GM12878 (cell line): ENCODE data around the gene NIPSNAP3A. TPM values are rescaled to one million over a fixed set of nuclear protein-coding genes. Genes with fewer than 3 reads are reported as not detected.

Experiments
- ATAC-seq: fragments of 200-7000 bp; cut with Tn5 transposase; 3 replicates; pipeline ENCODE4 v1.9.1; 2020; ENCODE audit warnings: mild to moderate bottlenecking, moderate library complexity
- BruUV-seq: library from RNA; stranded (reverse); fragments of 400-500 nt; replicated peaks from 2 replicates; lab custom pipeline; 2021; lab: Mats Ljungman, UMichigan
- CTCF ChIA-PET: fragments of 300-600 bp; sonication (Branson Sonifier 250); formaldehyde crosslinking; extraction: SDS; loops from one replicate; lab custom pipeline; 2021; ENCODE audit warnings: inconsistent platforms; lab: Yijun Ruan, JAX
- POLR2A ChIA-PET: fragments of 350-600 bp; formaldehyde crosslinking; extraction: SDS; loops from one replicate; lab custom pipeline; 2021; ENCODE audit warnings: inconsistent platforms; lab: Charles Lee
- RAD21 ChIA-PET: fragments of 300-600 bp; sonication (Branson Sonifier 250); formaldehyde crosslinking; loops from one replicate; lab custom pipeline; 2023; ENCODE audit warnings: antibody characterized with exemption; ENCODE audit not compliant: unreplicated experiment; lab: Charles Lee
- SMC1A ChIA-PET: fragments of 300-600 bp; sonication (Branson Sonifier 250); formaldehyde crosslinking; loops from one replicate; lab custom pipeline; 2023; ENCODE audit not compliant: unreplicated experiment, uncharacterized antibody; lab: Charles Lee
- DNase-seq: peaks from one replicate; pipeline ENCODE4 v3.0.0-alpha.2; 2011; ENCODE audit warnings: low read depth, low spot score
- FAIRE-seq: peaks from 3 replicates; lab custom pipeline; 2011; peaks lifted over from hg19 to GRCh38; lab: Jason Lieb, UNC
- H2AFZ ChIP-seq: 2 replicates; pipeline ENCODE4 v1.6.0; 2011; ENCODE audit warnings: low read depth, low read length, control low read depth; ENCODE audit not compliant: control insufficient read depth
- H3K27ac ChIP-seq: 2 replicates; pipeline ENCODE4 v1.5.1; 2011; ENCODE audit warnings: control low read depth; ENCODE audit not compliant: control insufficient read depth, insufficient read depth
- H3K27me3 ChIP-seq, 2 experiments: replicated peaks in 1 of 2; 2 replicates each; pipeline versions ENCODE4 v1.6.0 to v1.6.1; 2011; ENCODE audit warnings: low read length in 1 of 2; ENCODE audit not compliant: control insufficient read depth in 2 of 2, insufficient read depth in 2 of 2
- H3K36me3 ChIP-seq, 2 experiments: 2 replicates each; pipeline ENCODE4 v1.5.1; 2011; ENCODE audit warnings: low read length in 1 of 2; ENCODE audit not compliant: control insufficient read depth in 2 of 2, insufficient read depth in 2 of 2
- H3K4me1 ChIP-seq: 2 replicates; pipeline ENCODE4 v1.6.1; 2011; ENCODE audit warnings: mild to moderate bottlenecking, low read length, moderate library complexity, mixed read lengths; ENCODE audit not compliant: control insufficient read depth, insufficient read depth
- H3K4me2 ChIP-seq: 2 replicates; pipeline ENCODE4 v1.6.0; 2011; ENCODE audit warnings: control low read depth; ENCODE audit not compliant: control insufficient read depth, insufficient read depth
- H3K4me3 ChIP-seq: fragments of 200-600 bp; sonication (generic); 2 replicates; pipeline ENCODE4 v1.5.1; 2016
- H3K79me2 ChIP-seq: 2 replicates; pipeline ENCODE4 v1.6.0; 2011; ENCODE audit warnings: low read length; ENCODE audit not compliant: control insufficient read depth, insufficient read depth
- H3K9ac ChIP-seq: 2 replicates; pipeline ENCODE4 v1.8.0; 2011; ENCODE audit warnings: low read length, control low read depth, mixed read lengths; ENCODE audit not compliant: control insufficient read depth, insufficient read depth
- H3K9me3 ChIP-seq: replicated peaks from 3 replicates; pipeline ENCODE4 v1.5.1; 2011; ENCODE audit warnings: mild to moderate bottlenecking, low read length; ENCODE audit not compliant: control insufficient read depth, insufficient read depth
- H4K20me1 ChIP-seq: 2 replicates; pipeline ENCODE4 v1.6.0; 2011; ENCODE audit not compliant: control insufficient read depth, insufficient read depth
- ATF7 ChIP-seq: fragments of 450-650 bp; IDR thresholded peaks from 2 replicates; pipeline ENCODE4 v1.6.1; 2016; ENCODE audit warnings: low read depth, mild to moderate bottlenecking
- CREB1 ChIP-seq: IDR thresholded peaks from 2 replicates; pipeline ENCODE4 v1.6.1; 2012; ENCODE audit warnings: low read depth, mild to moderate bottlenecking, inconsistent platforms
- NR2F1 ChIP-seq: fragments of 450-650 bp; conservative IDR thresholded peaks from 2 replicates; pipeline ENCODE4 v1.6.1; 2017; ENCODE audit warnings: mild to moderate bottlenecking
- SMARCA5 ChIP-seq: fragments of 450-650 bp; IDR thresholded peaks from 2 replicates; pipeline ENCODE4 v1.6.1; 2017; ENCODE audit warnings: mild to moderate bottlenecking
- SPI1 ChIP-seq: IDR thresholded peaks from 2 replicates; pipeline ENCODE4 v1.6.1; 2011; ENCODE audit warnings: low read depth, mild to moderate bottlenecking, low read length, moderate library complexity, borderline replicate concordance; ENCODE audit not compliant: insufficient read depth
- TCF3 ChIP-seq: IDR thresholded peaks from 2 replicates; pipeline ENCODE4 v1.6.1; 2012; ENCODE audit warnings: low read depth, mild to moderate bottlenecking, low read length, borderline replicate concordance; ENCODE audit not compliant: insufficient read depth
- WGBS: methylation state at CpG from one replicate; pipeline ENCODE4 v1.1.6; 2016; ENCODE audit warnings: low lambda C conversion rate; ENCODE audit not compliant: insufficient replicate concordance, insufficient coverage; ENCODE audit errors: missing lambda C conversion rate; 5-methylcytosine and 5-hydroxymethylcytosine counted together
- in situ Hi-C: fragments of 300-500 bp; cut with MboI; formaldehyde crosslinking; loops from 9 replicates; pipeline ENCODE4 v1.14.3; 2018; ENCODE audit warnings: mixed read lengths
- intact Hi-C: fragments of 100-400 bp; cut with micrococcal nuclease; formaldehyde crosslinking; loops from one replicate; pipeline ENCODE4 v1.14.2; 2022; ENCODE audit not compliant: unreplicated experiment
- polyA plus RNA-seq, 11 experiments: library from polyadenylated mRNA; depleted of rRNA in 4 of 11; unstranded in 6 of 11; stranded (reverse) in 5 of 11; fragments of >200 nt; fragmentation: Nextera tagmentation in 4 of 11; fragmentation: Illumina TruSeq in 1 of 11; extraction: Ambion mirVana in 4 of 11; extraction: Trizol in 1 of 11; gene quantifications; 1 replicate in 1 of 11; 2 replicates in 10 of 11; pipeline versions ENCODE4 v1.2.1 to v1.2.3, GENCODE V29; 2011 to 2016; ENCODE audit warnings: inconsistent platforms in 2 of 11, missing spikeins in 2 of 11, low read depth in 1 of 11
- total RNA-seq, 4 experiments: library from RNA; depleted of rRNA in 3 of 4; stranded (reverse); fragments of >200 nt in 3 of 4; fragmentation: Illumina TruSeq in 1 of 4; extraction: Trizol in 1 of 4; gene quantifications; 2 replicates each; pipeline versions ENCODE4 v1.2.1 to v1.2.3, GENCODE V29; 2013 to 2021

The NIPSNAP3A gene
- total and polyA plus RNA-seq, 10 of the 15 experiments (the other 5 are each of a cell fraction or from before 2014, with no cell fraction given) = 19.1 to 87.2 (median 34.0) TPM

- Histone ChIP-seq H2AFZ (no peak overlapping the region), H3K27me3 (no peaks in the 10 kb centered on the region), H4K20me1 (no peaks in the 10 kb centered on the region), H3K9me3 (no peaks in the 10 kb centered on the region), H3K4me3 (no peak overlapping the region), H3K79me2 (peaks cover 5% of the 10 kb centered on the region; the same call in 1 of the 2 replicates), H3K36me3 (no peaks in the 10 kb centered on the region), H3K4me1 (peaks cover 17% of the 10 kb centered on the region), H3K27ac (no peak overlapping the region), H3K4me2 (no peak overlapping the region), H3K9ac (no peak overlapping the region)
- SMC1A ChIA-PET = interaction anchor here (0.8 to 4.0 kb wide), 6 partner anchors 14 to 639 kb away, joined by 3 to 23 read pairs (median 7); partner anchors contain the start of genes NIPSNAP3A and NIPSNAP3B
- CTCF ChIA-PET = interaction anchor here (0.6 to 3.6 kb wide), 10 partner anchors 10 to 552 kb away, joined by 3 to 15 read pairs (median 4); partner anchors contain the start of genes NIPSNAP3A and NIPSNAP3B
- in situ Hi-C loops = loop anchor here (5.0 kb wide), 2 partner anchors 378 to 638 kb away; no protein-coding TSS in a partner anchor
- no TSS peak for BruUV-seq
- intact Hi-C loops = loop anchor here (10.0 kb wide), 2 partner anchors 465 to 775 kb away; partner anchors contain the start of genes FKTN and SLC44A1
- DNase-seq = no peak
- RAD21 ChIA-PET = interaction anchor here (1.0 to 2.0 kb wide), 3 partner anchors 79 to 626 kb away, joined by 3 to 5 read pairs (median 5); no protein-coding TSS in a partner anchor
- no peak for FAIRE-seq
- POLR2A ChIA-PET = interaction anchor here (0.6 kb wide), 1 partner anchor 717 kb away, joined by 5 read pairs; no protein-coding TSS in a partner anchor
- WGBS = 52% methylated on average over 1 of the region's 1 CpG
- TF ChIP-seq TCF3 = no peak
- no peak for TF ChIP-seq ATF7
- no peak for ATAC-seq
Measured at GRCh38 chr9:104779334-104779733, 31.9 kb downstream of the NIPSNAP3A start.

GRCh38 chr9:104779946-104780535 is 32.6 kb downstream of the NIPSNAP3A start:
- H2AFZ ChIP-seq = peak overlapping the region; percentile 40
- TF ChIP-seq NR2F1 (no peak), SMARCA5 (no peak), SPI1 (no peak), CREB1 (no peak)
- H3K4me2 ChIP-seq = no peak overlapping the region
- WGBS = 80% methylated on average over 9 of the region's 9 CpGs
- H3K9me3 ChIP-seq = no peaks in the 10 kb centered on the region
- FAIRE-seq (no peak), DNase-seq (no peak), ATAC-seq (no peak)
- RAD21 ChIA-PET = interaction anchor here (0.8 to 1.7 kb wide), 14 partner anchors 11 to 637 kb away, joined by 3 to 7 read pairs (median 5); partner anchors contain the start of gene NIPSNAP3A
- POLR2A ChIA-PET = interaction anchor here (0.6 to 1.3 kb wide), 2 partner anchors 11 to 340 kb away, joined by 3 to 4 read pairs; no protein-coding TSS in a partner anchor
- no peak overlapping the region for H3K27ac ChIP-seq
- H3K36me3 ChIP-seq = no peaks in the 10 kb centered on the region
- BruUV-seq = no TSS peak
- no peaks in the 10 kb centered on the region for H3K27me3 ChIP-seq
- CTCF ChIA-PET = interaction anchor here (0.8 to 3.6 kb wide), 24 partner anchors 10 to 828 kb away, joined by 3 to 17 read pairs (median 4); partner anchors contain the start of genes NIPSNAP3A and NIPSNAP3B
- intact Hi-C loops (loop anchor here (2.0 to 10.0 kb wide), 4 partner anchors 83 to 775 kb away; partner anchors contain the start of genes FKTN and SLC44A1), in situ Hi-C loops (loop anchor here (5.0 kb wide), 2 partner anchors 377 to 637 kb away; no protein-coding TSS in a partner anchor)
- H3K9ac ChIP-seq = no peak overlapping the region
- no peak overlapping the region for H3K4me3 ChIP-seq
- H3K79me2 ChIP-seq = no peaks in the 10 kb centered on the region
- SMC1A ChIA-PET = interaction anchor here (0.7 to 4.0 kb wide), 11 partner anchors 10 to 638 kb away, joined by 3 to 23 read pairs (median 6); partner anchors contain the start of genes NIPSNAP3A and NIPSNAP3B
- H4K20me1 ChIP-seq = no peaks in the 10 kb centered on the region
- H3K4me1 ChIP-seq = peaks cover 17% of the 10 kb centered on the region
